Measurements from ENCODE around the gene HNF4A.

HNF4A gene

GRCh38 chr20:44413575-44414345 lies 58.3 kb downstream of the HNF4A start:
- TF ChIP-seq MYC (IDR thresholded peaks at IDR 0.05; ENCODE audit: low read depth, low read length) (no peak), POLR2A (IDR thresholded peaks at IDR 0.05; ENCODE audit: extremely low read depth, insufficient read length) (no peak), CTCF (IDR thresholded peaks at IDR 0.05; ENCODE audit: low read depth, low read length) (no peak)
- TF ChIP-seq, protein P1, sequence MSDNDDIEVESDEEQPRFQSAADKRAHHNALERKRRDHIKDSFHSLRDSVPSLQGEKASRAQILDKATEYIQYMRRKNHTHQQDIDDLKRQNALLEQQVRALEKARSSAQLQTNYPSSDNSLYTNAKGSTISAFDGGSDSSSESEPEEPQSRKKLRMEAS (IDR thresholded peaks at IDR 0.05; ENCODE audit: low read depth, low read length), result no peak
- no peak for DNase-seq (ENCODE audit: low read depth)
- H3K4me3 ChIP-seq (ENCODE audit: low read depth, low read length), result no peak overlapping the region

GRCh38 chr20:44414346-44414714 lies 58.8 kb downstream of the HNF4A start:
- DNase-seq (ENCODE audit: low read depth), result no peak
- no peak for TF ChIP-seq POLR2A (IDR thresholded peaks at IDR 0.05; ENCODE audit: extremely low read depth, insufficient read length)
- TF ChIP-seq CTCF (IDR thresholded peaks at IDR 0.05; ENCODE audit: low read depth, low read length), result no peak
- TF ChIP-seq MYC (IDR thresholded peaks at IDR 0.05; ENCODE audit: low read depth, low read length), result no peak
- TF ChIP-seq, protein P1 (IDR thresholded peaks at IDR 0.05; ENCODE audit: low read depth, low read length), result no peak
- H3K4me3 ChIP-seq (ENCODE audit: low read depth, low read length), result no peak overlapping the region

DNA sequence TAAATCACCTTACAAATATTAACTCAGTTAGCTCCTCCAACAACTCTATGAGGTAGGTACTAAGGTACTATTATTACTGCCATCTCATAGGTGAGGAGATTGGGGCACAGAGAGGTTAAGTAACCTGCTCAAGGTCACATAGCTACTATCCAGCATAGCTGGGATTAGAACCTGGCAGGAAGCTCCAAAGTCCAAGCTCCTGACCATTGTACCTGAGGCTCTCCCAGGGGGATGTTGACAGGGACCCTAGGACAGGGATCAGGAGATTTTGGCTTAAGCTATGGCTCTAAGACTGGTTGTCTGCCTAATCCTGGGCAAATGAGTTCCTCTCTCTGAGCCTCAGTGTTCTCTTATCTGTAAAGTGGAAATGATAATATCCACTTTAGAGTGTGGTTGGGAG lies 59.3 kb downstream of the HNF4A start:
- no peak overlapping the region for H3K4me3 ChIP-seq (ENCODE audit: low read depth, low read length)
- no peak for DNase-seq (ENCODE audit: low read depth)
- no peak for TF ChIP-seq MYC (IDR thresholded peaks at IDR 0.05; ENCODE audit: low read depth, low read length)
- TF ChIP-seq CTCF (IDR thresholded peaks at IDR 0.05; ENCODE audit: low read depth, low read length), result no peak
- TF ChIP-seq, protein P1 (IDR thresholded peaks at IDR 0.05; ENCODE audit: low read depth, low read length), result no peak
- no peak for TF ChIP-seq POLR2A (IDR thresholded peaks at IDR 0.05; ENCODE audit: extremely low read depth, insufficient read length)

DNA sequence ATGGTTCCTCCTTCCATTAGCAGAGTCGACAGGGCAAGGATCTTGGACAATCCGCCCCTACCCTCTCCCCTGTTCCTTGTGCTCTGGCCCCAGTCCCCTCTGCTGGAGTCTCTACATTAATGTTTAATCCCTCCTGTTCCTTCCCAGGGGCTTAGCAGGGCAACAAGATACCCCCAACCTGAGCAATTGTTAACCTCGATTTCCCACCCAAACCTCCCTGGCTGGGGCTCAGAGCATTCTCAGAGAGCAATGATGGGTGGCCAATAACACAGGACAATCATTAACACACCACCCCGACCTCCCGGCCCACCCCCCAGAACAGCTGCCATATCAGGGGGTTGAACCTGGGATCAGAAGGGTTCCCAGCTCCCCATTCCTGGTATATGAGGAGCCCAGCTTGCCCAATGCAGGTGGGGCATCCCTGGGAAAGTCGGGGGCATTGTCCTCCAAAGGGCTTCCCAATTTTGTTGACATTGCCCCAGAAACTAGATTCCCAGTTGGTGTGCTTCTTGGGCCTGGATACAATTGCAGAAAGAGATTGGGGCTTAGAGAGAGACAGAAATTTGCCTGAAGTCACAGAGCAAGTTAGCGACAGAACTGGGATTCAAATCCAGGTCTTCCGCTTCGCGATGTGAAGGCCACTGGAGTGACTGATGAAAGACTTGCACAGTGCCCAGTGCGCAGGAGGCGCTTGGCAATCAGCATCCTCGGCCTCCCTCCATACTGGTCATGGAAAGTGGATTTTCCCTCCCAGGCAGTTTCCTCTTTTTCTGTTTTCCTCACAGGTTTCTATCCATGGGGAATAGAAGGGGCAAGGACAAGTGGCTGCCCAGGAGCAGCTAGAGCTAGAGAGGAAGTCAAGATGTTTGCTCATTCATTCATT lies 60.6 kb downstream of the HNF4A start:
- TF ChIP-seq MYC (IDR thresholded peaks at IDR 0.05; ENCODE audit: low read depth, low read length), result no peak
- TF ChIP-seq CTCF (IDR thresholded peaks at IDR 0.05; ENCODE audit: low read depth, low read length), result no peak
- TF ChIP-seq POLR2A (IDR thresholded peaks at IDR 0.05; ENCODE audit: extremely low read depth, insufficient read length), result no peak
- TF ChIP-seq, protein P1 (IDR thresholded peaks at IDR 0.05; ENCODE audit: low read depth, low read length), result no peak
- no peak overlapping the region for H3K4me3 ChIP-seq (ENCODE audit: low read depth, low read length)
- DNase-seq (ENCODE audit: low read depth), result no peak

GRCh38 chr20:44418069-44418905 lies 62.8 kb downstream of the HNF4A start:
- TF ChIP-seq MYC (IDR thresholded peaks at IDR 0.05; ENCODE audit: low read depth, low read length), result no peak
- H3K4me3 ChIP-seq (ENCODE audit: low read depth, low read length), result no peak overlapping the region
- no peak for DNase-seq (ENCODE audit: low read depth)

All from NB4 (cell line).